Mucosa of descending colon (tissue), 3 donors: ENCODE results near the gene FLNB. TPM values are rescaled to one million over a fixed set of nuclear protein-coding genes. Genes with fewer than 3 reads are reported as not detected.

Experiments used
- ATAC-seq: fragments of 200-7000 bp; cut with Tn5 transposase; one replicate; pipeline ENCODE4 v1.9.1; 2020; ENCODE audit warnings: mild to moderate bottlenecking, moderate library complexity
- DNase-seq, 3 donors: peaks; one replicate each; pipeline ENCODE4 v3.0.0-alpha.2; 2020
- H3K36me3 ChIP-seq: fragments of 200-600 bp; one replicate; pipeline ENCODE4 v1.8.0; 2021; ENCODE audit warnings: low read depth, mild to moderate bottlenecking
- H3K4me1 ChIP-seq: fragments of 200-600 bp; one replicate; pipeline ENCODE4 v1.8.0; 2021; ENCODE audit warnings: low read depth, mild to moderate bottlenecking
- H3K4me3 ChIP-seq: fragments of 200-600 bp; one replicate; pipeline ENCODE4 v1.8.0; 2021; ENCODE audit warnings: mild to moderate bottlenecking
- H3K9me3 ChIP-seq: fragments of 200-600 bp; one replicate; pipeline ENCODE4 v1.8.0; 2021; ENCODE audit warnings: mild to moderate bottlenecking
- CTCF ChIP-seq: fragments of 200-600 bp; IDR thresholded peaks from one replicate; pipeline ENCODE4 v1.8.0; 2022; ENCODE audit warnings: antibody characterized with exemption, mild to moderate bottlenecking
- intact Hi-C, 2 donors: fragments of 100-400 bp; cut with DNase I in 1 of 2; cut with micrococcal nuclease in 1 of 2; formaldehyde crosslinking; loops; one replicate each; pipeline versions ENCODE4 v1.11.0 to v1.11.1; 2022; cut with DNase I, micrococcal nuclease
- total RNA-seq, 3 donors: library from RNA; stranded (reverse); fragmentation: NEBNext Ultra II Directional in 2 of 3; extraction: Animal tissue kit (Norgen Biotek cat#: 25700) in 2 of 3; gene quantifications; one replicate each; pipeline versions ENCODE4 v1.2.1 to v1.2.4, GENCODE V29; 2021 to 2023
- donor health status: DM: no; HTN: no; CAD: no; lungs with moderate emphysema.
- donor health status: DM: no; HTN: no; CAD: no.
- donor health status: DM: no; HTN: yes; CAD: no.

Gene FLNB
- total RNA-seq, 3 donors from 2014 or later = 256 to 555 (median 357) TPM

- no peak for DNase-seq
- peak; percentile 36 for ATAC-seq
- peaks cover 23% of the 10 kb centered on the region for H3K36me3 ChIP-seq
- intact Hi-C loops = no loop called here
- no peak for TF ChIP-seq CTCF
- no peaks in the 10 kb centered on the region for H3K9me3 ChIP-seq
- no peaks in the 10 kb centered on the region for H3K4me1 ChIP-seq
- H3K4me3 ChIP-seq = no peak overlapping the region
These were observed 126.2 kb downstream of the FLNB start for GRCh38 chr3:58134468-58134867.

GRCh38 chr3:58135712-58136543, 127.7 kb downstream of the FLNB start:
- Histone ChIP-seq H3K9me3 (no peaks in the 10 kb centered on the region), H3K4me1 (no peaks in the 10 kb centered on the region), H3K4me3 (no peak overlapping the region), H3K36me3 (peaks cover 23% of the 10 kb centered on the region)
- no peak for TF ChIP-seq CTCF
- intact Hi-C loops = no loop called here
- ATAC-seq = no peak
- no peak for DNase-seq

GRCh38 chr3:58137306-58137705, 129.1 kb downstream of the FLNB start:
- no peaks in the 10 kb centered on the region for H3K4me1 ChIP-seq

GRCh38 chr3:58141766-58142345, 133.6 kb downstream of the FLNB start:
- no peak for TF ChIP-seq CTCF
- no peak for DNase-seq
- H3K4me3 ChIP-seq = no peak overlapping the region
- H3K36me3 ChIP-seq = peaks cover 14% of the 10 kb centered on the region
- no peaks in the 10 kb centered on the region for H3K9me3 ChIP-seq
- intact Hi-C loops = no loop called here
- ATAC-seq = no peak
- no peaks in the 10 kb centered on the region for H3K4me1 ChIP-seq

More at GRCh38 chr3:58137306-58137705, 129.1 kb downstream of the FLNB start:
- DNase-seq (no peak), ATAC-seq (no peak)
- TF ChIP-seq CTCF = no peak
- Histone ChIP-seq H3K36me3 (peaks cover 23% of the 10 kb centered on the region), H3K9me3 (no peaks in the 10 kb centered on the region), H3K4me3 (no peak overlapping the region)
- intact Hi-C loops = no loop called here

- intact Hi-C loops = no loop called here
- H3K9me3 ChIP-seq = no peaks in the 10 kb centered on the region
- TF ChIP-seq CTCF = no peak
- DNase-seq = no peak
- no peak overlapping the region for H3K4me3 ChIP-seq
- H3K36me3 ChIP-seq = peaks cover 14% of the 10 kb centered on the region
- peak; percentile 18 for ATAC-seq
- H3K4me1 ChIP-seq = no peaks in the 10 kb centered on the region
These were observed 135.3 kb downstream of the FLNB start for GRCh38 chr3:58143417-58144055.
